ENCODE results near the gene TOR1B.

The TOR1B gene

DNA sequence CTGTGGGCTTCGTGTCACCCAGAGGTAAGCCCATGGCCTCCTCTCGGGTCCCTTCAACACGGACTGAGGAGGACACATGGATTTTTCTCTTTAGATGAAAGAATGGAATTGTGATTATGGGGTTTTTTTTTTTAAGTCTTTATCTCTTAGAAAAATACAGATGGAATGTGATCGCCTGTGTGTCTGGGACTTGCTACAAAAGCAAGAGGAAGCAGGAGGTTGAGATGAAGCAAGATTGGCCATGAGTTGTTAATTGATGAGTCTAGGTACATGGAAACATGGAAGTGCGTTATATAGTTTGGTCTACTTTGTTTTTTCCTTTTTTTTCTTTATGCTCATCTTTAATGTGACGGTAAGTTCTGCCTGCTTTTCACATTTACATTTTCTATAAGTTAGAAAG is 46.9 kb downstream of the TOR1B start:
- DNase-seq, result no peak

DNA sequence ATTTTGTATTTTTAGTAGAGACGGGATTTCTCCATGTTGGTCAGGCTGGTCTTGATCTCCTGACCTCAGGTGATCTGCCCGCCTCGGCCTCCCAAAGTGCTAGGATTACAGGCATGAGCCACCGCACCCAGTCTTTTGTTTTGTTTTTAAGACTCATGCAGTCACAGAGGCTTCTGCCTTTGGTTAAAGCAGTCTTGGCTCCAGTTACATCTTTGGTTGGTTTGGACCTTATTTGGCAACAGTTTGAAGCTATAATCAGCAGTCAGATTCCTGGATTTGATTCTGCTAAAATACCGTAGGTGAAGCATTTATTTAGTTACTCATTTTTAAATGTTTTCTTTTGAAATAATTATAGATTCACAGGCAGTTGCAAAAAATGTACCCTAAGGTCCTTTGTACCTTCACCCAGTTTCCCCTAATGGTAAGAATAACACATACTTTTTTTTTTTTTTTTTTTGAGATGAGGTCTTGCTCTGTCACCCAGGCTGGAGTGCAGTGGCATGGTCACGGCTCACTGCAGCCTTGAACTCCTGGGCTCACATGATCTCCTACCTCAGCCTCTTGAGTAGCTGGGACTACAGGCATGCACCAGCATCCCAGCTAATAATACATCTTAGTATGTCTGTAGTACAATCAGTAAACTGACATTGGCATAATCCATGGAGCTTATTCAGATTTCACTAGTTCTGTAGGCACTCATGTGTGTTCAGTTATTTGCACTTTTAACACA is 48.0 kb downstream of the TOR1B start:
- no peak for DNase-seq

DNA sequence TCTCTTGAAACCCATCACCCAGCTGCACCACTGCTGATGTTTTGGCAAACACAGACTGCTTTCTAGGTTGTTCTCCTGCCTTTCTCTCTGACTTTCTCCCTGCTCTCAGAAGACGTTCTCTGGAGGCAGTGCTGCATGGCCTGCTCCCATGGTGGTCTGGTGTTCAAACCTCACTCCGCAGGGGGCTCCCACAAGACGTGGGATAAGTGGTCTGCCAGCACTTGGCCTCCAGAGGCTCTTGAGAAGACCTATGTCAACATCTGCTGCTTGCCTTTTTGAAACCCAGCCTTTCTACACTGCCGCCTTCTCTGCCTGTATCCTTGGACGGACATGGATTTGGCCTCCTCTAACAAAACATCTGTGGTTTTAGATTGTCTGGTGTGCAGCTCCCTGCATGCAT is 48.8 kb downstream of the TOR1B start:
- no peak for DNase-seq

DNA sequence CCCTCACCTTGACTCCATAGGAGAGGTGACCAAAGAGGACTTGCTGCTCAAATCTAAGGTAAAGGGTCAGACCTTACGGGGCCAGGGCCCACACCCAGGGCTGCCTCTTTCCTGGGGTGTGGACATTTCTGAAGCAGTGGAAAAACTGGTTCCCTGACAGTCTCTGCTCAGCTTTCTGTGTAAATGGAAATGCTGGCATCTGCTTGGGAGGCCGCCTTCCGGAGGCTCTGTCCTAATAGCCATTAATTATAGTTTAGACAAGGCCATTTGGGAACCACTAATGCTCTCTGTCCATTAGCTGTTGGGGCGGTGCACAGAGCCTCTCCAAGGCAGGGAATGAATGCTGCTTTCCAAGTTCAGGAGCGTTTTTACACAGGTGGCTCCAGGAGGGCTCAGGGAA is 49.6 kb downstream of the TOR1B start:
- DNase-seq, result no peak

DNA sequence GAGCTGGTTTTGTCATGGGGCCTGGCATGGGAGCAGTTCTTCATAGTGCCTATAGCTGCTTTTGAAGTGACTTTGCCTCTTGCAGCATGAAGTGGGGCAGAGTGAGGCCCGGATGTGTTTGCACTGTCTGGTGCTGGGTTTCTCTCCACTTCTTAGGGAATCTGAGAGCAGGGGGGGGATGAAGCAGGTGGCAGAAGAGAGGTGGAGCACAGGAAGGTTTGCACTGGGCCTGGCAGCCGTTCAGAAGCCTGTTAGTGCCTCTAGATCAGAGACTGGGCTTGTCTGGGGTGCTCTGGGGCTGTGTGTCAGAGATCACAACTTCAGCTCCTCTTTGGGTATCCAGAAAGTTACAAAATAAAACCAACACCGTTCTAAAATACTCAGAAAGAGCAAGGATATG is 50.6 kb downstream of the TOR1B start:
- DNase-seq, result no peak

DNA sequence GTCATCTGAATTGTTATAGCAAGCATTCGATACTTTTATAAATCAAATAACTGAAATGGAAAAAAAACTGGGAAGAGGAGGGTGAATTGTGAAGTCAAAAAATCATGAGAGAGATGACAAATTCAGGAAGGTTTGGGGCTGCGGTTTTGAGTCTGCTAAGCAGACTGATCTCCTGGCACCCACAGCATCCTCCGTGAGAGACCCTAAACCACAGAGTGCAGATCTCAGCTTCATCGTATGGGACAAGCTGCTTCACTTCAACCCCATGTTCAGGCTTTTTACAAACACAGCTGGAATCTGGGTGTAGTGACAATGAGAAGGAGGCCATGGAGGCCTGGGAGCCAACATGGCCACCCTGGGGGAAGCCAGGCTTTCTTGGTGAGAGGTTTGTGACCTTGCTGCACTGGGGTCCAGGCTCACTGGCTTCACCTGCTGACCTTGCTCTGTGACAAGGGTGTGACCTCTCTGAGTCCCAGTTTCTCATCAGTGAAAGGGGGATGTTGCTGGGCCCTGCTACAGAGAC is 51.7 kb downstream of the TOR1B start:
- DNase-seq, result peak; percentile 61

DNA sequence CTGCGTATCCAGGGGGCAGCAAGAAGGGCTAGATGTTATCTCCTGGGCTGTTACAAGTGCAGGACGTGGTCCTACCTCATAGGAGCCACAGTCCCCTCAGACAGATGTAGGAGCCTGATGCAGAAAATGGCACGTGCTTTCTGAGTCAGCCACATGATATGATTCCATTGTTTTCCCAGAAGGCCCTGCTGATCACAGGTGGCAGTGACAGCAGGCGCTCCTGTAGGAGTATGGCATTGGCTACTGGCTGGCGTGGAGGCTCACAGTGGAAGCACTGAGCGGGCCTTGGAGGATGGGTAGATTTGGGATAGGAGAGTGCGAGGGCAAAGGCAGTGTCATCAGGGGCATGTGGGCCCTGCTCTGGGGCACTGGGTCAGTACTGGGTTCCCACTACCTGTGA is 54.2 kb downstream of the TOR1B start:
- no peak for DNase-seq

DNA sequence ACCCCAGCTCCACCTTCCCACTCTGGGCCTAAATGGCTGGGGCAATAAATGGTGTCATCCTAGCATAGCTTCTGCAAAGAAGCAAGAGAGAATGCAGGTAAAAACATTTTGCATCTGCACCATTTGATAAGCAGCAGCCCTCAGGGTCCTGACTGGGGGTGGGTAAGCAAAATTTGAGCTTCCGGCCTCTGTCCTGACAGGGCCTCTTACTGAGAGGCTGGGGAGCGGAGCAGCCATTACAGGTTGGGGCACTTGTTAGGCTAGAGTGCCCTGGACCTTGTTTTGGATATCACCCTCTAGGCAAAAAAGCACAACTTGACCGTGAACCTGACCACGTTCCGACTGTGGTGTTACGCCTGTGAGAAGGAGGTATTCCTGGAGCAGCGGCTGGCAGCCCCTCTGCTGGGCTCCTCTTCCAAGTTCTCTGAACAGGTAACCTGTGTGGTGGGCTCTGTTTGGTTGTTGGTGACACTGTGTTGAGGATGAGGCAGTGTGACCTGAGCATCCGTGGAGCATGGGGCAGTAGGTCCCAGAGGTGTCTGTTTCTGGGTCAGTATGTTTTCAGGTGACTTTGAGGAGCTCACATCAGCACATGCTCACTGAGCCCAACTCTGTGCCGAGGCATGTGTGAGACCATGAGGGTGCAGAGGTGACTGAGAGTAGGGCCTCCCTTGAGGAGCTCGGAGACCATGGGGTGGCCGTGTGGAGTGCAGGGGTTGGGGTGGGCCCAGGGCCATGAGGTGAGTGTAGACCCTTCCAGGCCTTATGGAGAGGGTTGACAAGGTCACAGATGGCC is 55.4 kb downstream of the TOR1B start:
- no peak for DNase-seq
